GM12892 (cell line): ENCODE measurements around the gene EMILIN3.

Experiments
- POLR2A ChIP-seq: IDR thresholded peaks from 2 replicates; pipeline ENCODE4 v1.6.1; 2011; ENCODE audit warnings: low read depth, low read length, control low read depth
- POLR2AphosphoS5 ChIP-seq: IDR thresholded peaks from 2 replicates; pipeline ENCODE4 v1.6.1; 2011; ENCODE audit warnings: low read depth, low read length, control low read depth
- TAF1 ChIP-seq: IDR thresholded peaks from 2 replicates; pipeline ENCODE4 v1.6.1; 2011; ENCODE audit warnings: low read depth, mild to moderate bottlenecking, control low read depth, low read length, borderline replicate concordance

DNA sequence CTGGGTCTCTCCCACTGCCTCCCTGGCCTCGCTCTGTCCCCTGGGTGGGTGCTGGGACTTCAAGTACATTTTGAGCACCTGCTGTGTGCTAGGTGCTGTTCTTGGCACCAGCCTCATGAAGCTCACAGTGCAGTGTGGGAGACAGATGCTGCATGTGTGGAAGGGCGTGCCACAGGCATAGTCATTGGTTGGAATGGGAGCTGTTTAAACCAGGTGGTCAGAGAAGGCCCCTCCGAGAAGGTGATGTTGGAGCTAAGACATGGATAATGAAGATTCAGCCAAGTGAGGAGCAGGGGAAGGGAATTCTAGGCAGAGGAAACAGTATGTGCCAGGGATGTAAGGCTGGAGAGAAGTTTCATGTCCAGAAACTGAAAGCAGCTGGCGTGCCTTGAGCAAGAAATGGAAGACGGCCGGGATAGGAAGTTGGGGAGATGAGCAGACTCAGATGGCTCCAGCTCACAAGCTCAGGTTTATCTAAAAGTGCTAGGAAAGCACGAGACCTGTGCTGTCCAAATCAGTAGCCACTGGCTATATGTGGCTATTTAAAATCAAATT, 16.1 kb downstream of the EMILIN3 start:
- TF ChIP-seq POLR2A = no peak
- no peak for TF ChIP-seq POLR2AphosphoS5
- TF ChIP-seq TAF1 = no peak
